Astrocyte of the cerebellum (primary cell): Measurements from ENCODE around the gene SCARF2.
A peak's percentile ranks its signal among the peaks of the same experiment; 100 is the strongest.
"Not testable (repeated sequence)": the region's sequence is repeated elsewhere in the genome, so short reads cannot be mapped to it uniquely, and the experiment has no call there.

Source experiments
- DNase-seq: peaks from one replicate; pipeline ENCODE4 v3.0.0-alpha.2; 2011; ENCODE audit warnings: low read depth
- H3K4me3 ChIP-seq: 2 replicates; pipeline ENCODE4 v1.5.1; 2011; ENCODE audit warnings: mild to moderate bottlenecking, low read depth, low read length, moderate library complexity
- in situ Hi-C: cut with HindIII; loops from 2 replicates; pipeline ENCODE4 v1.10.0; 2017; ENCODE audit warnings: low sequenced_read_pairs
- TF ChIP-seq, protein P1 (sequence below): IDR thresholded peaks from 2 replicates; pipeline ENCODE4 v1.5.1; 2012; ENCODE audit warnings: low read length, low read depth, moderate library complexity, mild to moderate bottlenecking; ENCODE audit errors: missing control alignments

Gene SCARF2

DNA sequence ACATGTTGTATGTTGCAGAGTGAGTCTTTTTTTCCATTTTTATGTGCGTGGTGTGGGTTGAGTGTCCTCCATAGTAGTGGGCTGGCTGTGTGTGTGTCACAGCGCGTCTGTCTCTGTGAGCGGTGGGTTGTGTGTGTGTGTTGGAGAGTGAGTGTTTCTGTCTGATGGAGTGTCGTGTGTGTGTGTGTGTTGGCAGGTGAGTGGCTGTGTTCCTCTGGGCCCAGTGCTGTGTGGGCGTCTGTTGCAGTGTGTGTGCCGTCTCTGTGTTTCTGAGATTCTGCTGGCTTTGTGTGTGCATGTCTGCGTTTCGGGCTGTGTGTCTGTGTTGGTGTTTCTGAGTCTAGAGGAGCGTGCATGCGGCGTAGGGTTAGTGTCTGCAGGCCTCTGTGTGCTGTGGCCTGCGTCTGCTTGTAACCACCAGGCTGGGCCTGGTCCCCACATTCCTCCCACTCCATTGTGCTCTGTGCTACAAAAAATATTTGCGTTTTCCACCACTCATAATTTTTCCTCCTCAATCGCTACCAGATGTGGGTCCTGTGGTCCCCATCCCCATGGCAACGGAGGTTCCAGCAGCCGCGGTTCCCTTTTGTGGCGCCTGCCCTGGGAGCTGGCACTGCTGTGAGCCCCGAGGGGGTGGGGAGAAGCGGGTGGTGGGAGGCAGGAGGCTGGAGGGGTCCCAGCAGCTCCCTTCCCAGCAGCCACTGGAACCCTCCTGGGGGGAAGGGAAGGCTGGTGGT is 15.2 kb downstream of the SCARF2 start:
- DNase-seq: peak; percentile 65
- in situ Hi-C loops: no loop called here
- TF ChIP-seq, protein P1, sequence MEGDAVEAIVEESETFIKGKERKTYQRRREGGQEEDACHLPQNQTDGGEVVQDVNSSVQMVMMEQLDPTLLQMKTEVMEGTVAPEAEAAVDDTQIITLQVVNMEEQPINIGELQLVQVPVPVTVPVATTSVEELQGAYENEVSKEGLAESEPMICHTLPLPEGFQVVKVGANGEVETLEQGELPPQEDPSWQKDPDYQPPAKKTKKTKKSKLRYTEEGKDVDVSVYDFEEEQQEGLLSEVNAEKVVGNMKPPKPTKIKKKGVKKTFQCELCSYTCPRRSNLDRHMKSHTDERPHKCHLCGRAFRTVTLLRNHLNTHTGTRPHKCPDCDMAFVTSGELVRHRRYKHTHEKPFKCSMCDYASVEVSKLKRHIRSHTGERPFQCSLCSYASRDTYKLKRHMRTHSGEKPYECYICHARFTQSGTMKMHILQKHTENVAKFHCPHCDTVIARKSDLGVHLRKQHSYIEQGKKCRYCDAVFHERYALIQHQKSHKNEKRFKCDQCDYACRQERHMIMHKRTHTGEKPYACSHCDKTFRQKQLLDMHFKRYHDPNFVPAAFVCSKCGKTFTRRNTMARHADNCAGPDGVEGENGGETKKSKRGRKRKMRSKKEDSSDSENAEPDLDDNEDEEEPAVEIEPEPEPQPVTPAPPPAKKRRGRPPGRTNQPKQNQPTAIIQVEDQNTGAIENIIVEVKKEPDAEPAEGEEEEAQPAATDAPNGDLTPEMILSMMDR: no peak
- no peak overlapping the region for H3K4me3 ChIP-seq

DNA sequence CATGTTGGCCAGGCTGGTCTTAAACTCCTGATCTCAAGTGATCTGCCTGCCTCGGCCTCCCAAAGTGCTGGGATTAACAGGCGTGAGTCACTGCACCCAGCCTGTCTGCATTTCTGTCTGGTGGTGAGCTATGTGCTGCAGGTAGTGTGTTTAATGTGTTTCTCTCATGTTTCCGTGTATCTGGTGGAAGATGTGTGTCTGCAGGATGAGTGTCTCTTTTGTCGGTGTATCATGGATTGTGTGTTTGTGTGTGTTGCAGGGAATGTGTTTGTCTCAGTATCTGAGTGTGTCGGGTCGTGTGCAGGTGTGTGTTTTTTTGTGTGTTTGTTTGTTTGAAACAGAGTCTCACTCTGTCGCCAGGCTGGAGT is 16.1 kb downstream of the SCARF2 start:
- no peak overlapping the region for H3K4me3 ChIP-seq
- in situ Hi-C loops: no loop called here
- TF ChIP-seq, protein P1: no peak
- DNase-seq: no peak

DNA sequence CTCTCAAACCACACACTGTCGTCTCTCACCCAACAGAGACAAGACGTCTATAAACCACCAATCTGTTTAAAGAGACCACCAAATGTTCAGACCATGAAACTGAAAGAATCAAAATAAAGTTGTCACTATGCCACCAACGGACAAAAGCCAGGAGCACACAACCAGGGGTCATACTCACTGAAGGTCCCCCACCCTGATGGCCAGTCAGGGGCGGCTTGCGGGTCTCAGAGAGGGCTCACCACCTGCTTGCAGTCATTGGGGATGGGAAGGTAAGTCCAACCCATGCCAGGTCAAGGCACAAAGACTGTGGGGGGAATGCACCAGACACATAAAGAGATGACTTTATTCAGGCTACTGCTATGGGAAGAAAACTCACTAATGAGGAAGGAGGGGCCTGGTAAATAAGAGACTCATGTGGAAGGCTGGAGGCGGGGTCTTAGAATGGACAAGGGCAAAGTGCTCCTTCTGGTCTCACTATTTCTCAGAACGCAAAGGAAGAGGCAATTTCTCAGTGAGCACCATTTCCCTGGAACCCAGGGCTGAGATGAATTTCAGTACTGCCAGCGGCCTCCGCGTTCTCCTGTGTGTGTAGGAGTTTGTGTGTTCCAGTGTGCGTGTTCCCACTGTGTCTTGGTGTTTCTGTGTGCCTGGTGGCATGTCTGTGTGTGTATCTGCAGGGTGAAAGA is 17.3 kb downstream of the SCARF2 start:
- in situ Hi-C loops: no loop called here
- no peak overlapping the region for H3K4me3 ChIP-seq
- DNase-seq: no peak
- TF ChIP-seq, protein P1: no peak

DNA sequence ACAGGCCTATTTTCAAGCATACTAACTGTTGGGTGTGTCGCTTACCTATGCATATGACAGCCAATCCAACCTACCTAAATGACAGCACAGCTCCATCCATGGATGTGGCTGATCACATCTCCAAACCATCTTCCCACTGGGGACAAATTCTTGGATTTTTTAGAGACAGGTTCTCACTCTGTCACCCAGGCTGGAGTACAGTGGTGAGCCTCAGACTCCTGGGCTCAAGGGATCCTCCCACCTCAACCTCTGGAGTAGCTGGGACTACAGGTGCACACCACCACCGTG is 18.0 kb downstream of the SCARF2 start:
- TF ChIP-seq, protein P1: no peak

DNA sequence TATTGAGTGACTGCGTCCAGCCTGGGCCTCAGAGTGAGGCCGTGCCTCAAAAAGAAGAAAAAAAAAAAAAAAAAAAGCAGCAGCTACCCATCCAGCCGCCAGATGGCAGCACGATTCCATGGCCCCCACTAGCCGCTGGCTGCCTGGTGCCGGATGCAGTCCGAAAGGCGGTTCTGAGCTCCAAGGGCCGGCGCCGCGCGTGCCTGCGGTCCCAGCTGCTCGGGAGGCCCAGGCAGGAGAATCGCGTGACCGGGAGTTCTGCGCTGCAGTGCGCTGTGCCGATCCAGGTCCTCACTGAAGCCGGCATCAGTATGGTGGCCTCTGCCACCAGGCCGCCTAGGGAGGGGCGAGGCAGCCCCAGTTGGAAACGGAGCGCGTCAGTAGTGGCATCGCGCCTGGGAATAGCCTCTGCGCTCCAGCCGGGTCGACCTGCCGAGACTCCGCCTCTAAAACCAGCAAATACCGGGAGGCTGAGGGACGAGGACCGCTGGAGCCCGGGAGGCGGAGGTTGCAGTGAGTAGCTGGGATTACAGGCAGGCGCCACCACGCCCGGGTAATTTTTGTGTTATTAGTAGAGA is 19.3 kb downstream of the SCARF2 start:
- DNase-seq: peak; percentile 53
- TF ChIP-seq, protein P1: peak; percentile 84

More for the DNA sequence above, 18.0 kb downstream of the SCARF2 start:
- DNase-seq: no peak
- in situ Hi-C loops: no loop called here
- no peak overlapping the region for H3K4me3 ChIP-seq

DNA sequence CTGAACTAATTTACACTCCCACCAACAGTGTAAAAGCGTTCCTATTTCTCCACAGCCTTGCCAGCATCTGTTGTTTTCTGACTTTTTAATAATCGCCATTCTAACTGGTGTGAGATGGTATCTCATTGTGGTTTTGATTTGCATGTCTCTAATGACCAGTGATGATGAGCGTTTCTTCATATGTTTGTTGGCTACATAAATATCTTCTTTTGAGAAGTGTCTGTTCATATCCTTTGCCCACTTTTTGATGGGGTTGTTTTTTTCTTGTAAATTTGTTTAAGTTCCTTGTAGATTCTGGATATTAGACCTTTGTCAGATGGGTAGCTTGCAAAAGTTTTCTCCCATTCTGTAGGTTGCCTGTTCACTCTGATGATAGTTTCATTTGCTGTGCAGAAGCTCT is 21.9 kb downstream of the SCARF2 start:
- H3K4me3 ChIP-seq, in situ Hi-C loops, DNase-seq: not testable (repeated sequence)

More for the DNA sequence above, 19.3 kb downstream of the SCARF2 start:
- in situ Hi-C loops: no loop called here
- H3K4me3 ChIP-seq: peak overlapping the region; percentile 33

DNA sequence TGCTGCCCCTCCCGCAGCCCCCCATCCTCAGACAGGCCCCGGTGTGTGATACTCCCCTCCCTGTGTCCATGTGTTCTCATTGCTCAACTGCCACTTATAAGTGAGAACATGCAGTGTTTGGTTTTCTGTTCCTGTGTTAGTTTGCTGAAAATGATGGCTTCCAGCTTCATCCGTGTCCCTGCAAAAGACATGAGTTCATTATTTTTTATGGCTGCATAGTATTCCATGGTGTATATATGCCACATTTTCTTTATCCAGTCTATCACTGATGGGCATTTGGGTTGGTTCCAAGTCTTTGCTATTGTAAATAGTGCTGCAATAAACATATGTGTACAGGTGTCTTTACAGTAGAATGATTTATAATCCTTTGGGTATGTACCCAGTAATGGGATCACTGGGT is 22.4 kb downstream of the SCARF2 start:
- not testable (repeated sequence) for H3K4me3 ChIP-seq

More for the DNA sequence above, 22.4 kb downstream of the SCARF2 start:
- in situ Hi-C loops, DNase-seq: not testable (repeated sequence)
